CD4-positive, alpha-beta T cell treated with Interleukin-15 for 1 hour (primary cell): ENCODE results near the gene GRID1.

Experiments
- DNase-seq: peaks from one replicate; pipeline ENCODE4 v3.0.0-alpha.2; 2020

Gene GRID1

DNA sequence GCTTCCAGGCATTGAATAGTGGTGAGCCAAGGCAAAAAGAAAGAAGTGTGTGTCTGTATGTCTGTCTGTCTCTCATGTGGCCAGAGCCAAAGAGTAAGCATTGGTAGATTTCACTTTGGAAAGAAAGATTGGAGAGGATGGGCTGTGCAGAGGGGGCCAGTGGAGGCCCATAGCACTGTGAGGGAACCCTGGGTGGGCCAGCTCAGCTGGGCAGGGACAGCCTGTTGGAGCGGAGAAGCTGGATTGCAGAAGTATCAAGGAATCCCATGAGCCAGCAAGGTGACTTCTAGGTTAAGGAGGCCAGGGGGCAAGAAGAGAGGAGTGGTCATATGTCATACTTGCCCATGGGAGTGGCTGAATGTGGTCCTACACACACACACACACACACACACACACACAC is 1.5 kb upstream of the GRID1 start:
- peak; percentile 12 for DNase-seq

DNA sequence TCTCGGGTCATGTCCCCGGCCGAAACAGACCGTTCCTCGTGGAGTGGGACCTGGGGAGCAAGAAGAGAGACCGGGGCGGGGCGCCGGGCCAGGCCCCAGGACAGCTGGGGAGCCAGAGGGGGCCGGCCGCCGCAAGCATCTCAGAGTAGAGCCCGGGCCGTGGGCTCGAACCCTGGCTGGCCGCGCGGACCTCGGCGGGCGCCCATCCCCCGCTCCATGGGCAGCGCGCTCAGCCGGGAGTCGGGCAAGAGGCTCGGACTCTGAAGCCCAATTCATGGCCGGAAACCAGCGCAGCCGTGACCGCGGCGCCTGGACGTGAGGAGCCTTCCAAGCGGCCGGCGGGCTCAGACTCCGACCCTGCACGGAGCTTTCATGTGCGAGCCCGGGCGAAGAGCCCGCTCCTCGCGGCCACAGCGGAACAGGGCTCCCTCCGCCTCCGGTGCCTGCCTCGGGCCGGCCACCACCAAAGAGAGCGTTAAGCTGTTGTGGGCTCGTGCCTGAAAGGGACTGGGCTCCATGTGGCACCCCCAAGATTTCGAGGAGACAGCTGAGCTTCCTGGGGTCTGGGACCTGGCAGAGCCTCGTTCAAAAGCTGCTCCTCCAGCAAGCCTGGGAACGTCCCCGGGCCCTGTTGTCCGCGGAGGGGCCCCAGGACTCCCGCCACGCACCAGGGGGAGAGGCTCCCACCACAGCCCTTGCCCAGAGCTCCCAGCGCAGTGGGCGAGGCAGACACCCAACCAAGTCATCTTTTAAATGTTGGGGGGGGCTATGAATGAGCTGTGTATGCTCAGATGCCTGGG is 757 bp upstream of the GRID1 start:
- DNase-seq: peak; percentile 13

DNA sequence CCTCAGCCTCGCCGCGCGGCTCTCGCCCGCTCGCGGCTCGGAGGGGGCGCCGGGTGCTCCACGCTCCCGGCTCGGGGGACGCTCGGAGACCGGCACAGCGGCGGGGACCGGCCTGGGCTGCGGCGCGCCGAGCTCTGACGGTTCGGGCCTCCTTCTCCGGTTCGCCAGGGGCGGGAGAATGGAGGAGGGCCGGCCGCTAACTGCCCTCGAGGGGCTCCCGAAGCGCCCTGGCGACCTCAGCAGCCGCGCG is 232 bp upstream of the GRID1 start:
- DNase-seq: peak; percentile 15

DNA sequence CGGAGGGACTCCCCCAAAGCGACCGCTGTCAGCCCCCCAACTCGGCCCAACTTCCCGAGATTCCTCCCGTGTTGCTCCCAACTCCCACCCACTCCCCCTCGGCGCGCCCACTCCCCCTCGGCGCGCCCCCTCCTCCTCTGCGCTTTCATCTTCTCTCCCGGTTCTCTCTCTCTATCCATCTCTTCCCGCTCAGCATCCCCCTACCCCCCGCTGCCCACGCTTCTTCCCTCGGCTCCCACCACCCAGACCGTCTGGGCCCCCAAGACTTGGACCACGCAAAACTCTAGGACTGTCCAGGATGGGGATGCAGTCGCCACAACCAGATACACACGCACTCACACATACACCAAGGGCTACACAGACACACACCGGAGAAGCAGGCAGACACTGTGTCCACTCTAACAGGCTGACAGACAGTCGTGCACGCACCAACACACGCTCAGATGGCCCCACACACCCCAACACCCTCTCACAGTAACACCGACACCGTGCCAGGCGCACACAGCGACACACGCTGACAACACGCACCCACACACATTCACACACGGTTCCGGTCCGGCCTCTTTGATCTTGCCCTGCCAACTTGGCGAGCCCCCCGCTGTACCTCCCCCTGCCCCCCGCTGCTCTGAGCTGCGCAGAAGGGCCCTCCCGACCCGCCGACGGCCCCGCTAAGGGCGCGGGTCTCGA is 1.1 kb downstream of the GRID1 start:
- DNase-seq: peak; percentile 10

DNA sequence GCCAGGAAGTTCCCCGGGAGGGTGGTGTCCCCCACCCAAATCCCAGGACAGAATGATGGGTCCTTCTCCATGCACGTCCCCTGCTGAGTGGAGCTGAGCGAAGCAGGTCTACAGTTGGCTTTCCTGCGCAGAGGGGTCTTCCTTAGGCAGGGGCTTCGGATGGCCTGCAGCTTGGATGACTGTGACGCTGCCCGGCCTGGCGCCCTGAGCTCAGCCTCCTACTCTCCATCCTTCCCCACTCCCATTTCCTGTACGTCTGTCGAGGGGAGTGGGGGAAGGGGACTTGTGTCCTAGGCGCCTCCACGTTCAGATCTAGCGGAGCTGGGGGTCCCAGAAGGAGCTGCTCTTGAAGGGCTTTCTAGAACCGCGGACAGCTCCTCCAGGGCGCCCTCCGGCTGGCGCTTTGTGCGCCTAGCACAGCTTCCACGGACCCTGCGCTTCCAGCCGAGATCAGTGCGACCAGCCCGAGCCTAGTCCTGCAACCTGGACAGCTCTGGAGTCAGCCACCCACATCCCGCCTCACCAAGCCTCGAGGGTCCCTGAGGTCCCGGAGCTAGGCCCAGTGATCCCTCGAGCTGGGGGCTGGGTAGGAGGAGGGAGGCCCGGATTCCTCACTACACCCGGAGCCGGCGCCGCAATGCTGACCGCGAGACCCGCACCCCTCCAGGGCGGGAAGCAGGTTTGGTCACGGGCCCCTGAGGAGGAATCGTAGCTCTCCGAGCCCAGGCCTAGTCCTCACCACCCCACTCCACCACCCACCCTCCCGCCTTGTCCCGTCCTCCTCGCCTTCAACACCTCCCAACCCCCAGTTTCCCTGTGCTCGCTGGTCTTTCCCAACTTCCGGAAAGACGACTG is 1.9 kb downstream of the GRID1 start:
- no peak for DNase-seq

DNA sequence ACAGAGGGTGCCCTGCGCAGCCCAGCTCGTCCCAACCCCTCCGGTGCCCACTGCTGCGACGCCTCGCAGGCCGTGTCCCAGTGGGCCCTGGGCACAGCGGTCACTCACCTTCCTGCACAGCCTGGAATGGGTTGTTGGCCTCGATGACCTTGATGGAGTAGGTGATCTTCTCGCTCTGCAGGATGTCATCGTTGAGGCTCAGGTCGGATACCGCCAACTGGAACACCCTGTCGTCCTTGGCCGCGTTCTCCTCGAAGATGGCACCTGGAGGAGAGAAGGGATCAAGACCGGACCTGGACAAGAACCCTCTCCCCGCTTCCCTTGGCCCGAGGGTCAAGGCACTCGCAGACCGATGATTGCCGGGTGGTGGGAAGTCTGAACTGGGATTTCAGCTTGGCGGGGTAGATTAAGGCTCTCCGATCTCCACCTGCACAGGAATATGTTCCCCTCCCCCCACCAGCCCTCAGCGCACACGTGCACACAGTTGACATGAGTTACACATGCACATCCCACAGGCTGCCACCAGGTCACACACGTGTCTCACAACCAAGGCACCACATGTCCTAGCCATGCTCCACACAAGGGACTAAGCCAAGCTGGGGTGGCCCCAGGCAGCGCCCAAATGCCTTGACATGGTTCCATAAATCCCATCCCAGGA is 2.6 kb downstream of the GRID1 start:
- DNase-seq: no peak

DNA sequence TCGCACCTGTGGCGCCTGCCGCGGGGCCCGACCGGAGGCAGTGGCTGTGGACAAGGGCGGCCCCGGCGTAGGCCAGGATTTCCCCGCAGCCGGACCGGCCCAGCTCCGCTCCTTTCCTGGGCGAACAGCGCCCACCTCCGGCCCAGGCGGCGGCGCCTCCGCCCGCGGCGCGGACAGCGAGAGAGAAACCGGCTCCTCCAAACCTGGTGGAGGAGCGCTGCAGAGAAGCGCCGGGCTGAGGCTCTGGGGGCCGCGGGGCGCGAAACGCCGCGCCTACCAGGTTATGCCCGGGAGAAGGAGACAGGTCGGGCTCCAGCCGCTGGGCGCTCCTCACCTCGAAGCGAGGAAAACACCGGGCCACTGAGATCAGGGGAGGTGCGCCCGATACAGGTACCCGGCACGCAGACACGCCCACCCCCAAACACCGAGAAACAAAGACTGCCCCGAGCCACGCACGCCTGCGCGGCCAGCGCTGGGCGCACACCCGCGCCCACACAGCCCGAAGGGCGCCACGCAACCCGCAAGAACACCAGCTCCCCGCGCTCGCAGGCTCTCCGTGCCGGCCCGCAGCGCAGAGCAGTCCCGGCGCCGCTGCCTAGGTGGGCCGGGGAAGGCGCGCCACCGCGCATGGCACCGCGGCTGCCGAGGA is 3.3 kb downstream of the GRID1 start:
- no peak for DNase-seq

DNA sequence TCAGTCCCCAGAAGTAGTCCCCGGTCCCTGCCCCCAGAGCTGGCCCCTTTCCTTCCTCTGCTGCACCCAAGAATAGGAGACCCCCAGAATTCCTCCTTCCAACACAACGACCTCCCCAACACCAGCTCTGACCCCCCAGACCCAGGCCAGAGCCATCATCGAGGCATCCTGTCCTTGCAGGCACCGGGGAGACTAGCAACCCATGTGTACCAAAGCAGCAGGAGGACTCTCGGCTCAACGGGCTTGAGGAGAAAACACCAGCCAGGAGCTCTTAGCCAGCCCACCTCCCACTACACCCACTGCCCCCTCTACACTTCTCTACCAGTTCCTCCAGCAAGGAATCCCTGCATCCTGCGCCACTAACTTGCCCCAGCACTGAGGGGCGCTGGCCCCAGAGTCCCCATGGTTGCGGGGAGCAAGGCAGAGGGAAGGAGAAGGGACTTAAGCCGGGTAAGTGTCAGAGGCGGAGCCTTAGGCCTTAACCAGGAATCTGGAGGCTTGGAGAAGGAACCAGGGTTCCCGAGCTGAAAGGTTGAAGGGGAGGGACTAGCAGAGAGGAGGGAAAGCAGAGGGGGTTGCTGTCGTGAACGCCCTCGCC is 3.9 kb downstream of the GRID1 start:
- DNase-seq: no peak

DNA sequence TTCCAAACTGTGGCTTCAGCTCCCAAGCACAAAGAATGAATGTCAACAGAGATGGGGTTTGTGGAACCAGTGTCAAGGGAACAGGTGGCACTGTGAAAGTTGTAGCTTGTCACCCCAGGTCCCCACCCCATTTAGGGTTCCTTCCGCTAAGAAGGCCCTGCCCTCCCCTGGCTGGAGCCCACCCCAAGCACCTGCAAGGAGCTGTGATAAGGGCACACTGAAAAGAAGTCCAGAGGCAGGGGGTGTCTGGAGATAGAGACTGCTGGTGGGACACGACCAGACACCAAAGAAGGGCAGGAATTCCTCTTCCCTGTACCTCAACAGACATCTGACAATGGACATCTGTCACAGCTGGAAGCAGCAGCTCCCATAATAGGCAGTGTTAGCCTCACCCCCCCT is 4.5 kb downstream of the GRID1 start:
- DNase-seq: no peak

DNA sequence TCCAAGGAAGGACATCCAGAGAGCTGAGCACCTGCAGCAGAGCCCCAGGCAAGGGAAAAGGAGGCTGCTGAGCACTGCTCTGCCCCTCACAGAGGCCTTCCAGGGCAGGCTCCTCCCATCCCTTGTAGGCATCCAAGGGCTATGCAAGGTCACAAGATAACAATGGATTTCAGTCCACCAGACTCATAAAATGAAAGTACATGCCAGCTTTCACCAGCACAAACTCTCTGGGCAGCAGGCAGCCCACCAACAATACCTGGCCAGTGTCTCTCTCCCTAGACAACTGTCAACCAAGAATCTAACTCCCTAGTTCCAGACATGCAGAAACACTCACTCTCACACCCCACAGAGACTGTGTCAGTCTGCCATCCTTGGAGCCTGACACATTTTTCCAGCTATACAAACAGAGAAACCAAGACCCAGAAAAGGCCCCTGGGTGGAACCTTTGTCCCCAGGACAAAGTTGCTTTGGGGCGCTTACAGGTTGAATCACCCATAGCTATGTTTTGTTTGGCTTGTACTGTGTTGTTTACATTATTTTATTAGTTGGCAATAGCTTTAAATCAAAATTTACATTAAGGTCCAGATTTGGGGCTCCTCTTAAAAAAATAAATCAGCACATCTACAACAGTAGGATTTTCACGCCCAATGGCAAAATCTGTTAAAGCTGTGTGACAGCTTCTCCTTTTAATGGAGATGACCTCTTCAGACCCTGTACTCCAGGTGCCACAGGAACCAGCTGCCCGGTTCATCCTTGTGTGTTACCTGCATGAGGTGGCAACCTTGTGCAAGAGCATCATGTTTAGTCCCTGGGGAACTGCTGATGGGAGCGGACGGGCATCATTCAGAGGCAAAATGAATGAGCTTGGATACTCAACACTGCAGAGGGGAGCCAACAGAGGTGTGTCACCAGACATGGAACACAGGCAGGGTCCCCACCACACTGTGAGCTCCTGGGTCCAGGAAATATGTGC is 5.2 kb downstream of the GRID1 start:
- no peak for DNase-seq

DNA sequence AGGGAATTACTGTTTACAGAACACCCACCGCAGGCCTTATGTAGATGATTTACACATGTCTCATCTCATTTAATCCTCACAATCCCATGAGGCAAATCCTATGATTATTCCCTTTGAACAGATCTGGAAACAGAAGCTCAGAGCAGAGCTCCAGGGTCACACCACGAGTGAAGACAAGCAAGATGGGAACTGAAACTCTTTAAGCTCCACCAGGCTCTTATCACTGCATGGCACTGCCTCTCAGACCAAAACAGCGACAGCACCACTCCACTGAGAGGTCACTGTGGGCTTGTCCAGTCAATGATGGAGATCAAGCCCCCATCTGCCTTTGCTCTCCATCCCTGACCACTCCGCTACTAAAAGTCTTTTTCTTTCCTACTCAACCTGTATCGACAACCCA is 5.9 kb downstream of the GRID1 start:
- no peak for DNase-seq

DNA sequence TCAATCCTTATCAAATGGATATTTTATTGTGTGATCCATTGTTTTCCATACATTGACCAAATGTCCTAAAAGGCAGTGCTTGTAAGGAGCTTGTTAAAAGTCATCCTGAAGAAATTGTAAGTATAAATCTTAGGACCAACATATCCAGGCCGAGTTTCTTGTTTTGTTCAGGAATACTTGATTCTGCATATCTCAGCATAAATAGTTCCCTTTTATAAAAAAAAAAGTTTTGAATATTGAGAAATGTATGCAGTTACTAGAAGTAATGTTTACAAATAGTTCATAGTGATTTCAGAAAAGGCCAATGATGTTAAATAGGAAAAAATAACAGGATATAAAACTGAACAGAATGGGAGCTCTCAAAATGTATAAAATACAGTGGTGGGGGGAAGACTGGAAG is 6.6 kb downstream of the GRID1 start:
- no peak for DNase-seq

DNA sequence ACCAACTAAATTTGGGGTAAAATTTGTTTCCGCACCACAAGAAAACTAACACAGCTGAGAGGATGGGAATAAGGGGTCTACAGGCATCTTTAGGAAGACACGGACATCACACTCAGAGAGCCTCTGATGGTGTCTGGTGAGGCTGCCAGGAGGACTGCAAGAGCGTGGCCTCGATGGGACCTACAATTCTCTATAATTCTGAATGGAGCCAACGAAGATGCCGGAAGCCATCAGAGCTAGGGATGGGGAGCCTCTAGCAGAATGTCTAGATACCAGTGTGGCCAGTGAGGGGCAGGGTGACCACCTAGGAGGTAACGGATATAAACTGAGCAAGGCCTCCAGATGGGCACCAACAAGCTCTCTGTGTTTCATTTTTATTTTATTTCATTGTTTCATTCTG is 7.5 kb downstream of the GRID1 start:
- no peak for DNase-seq

DNA sequence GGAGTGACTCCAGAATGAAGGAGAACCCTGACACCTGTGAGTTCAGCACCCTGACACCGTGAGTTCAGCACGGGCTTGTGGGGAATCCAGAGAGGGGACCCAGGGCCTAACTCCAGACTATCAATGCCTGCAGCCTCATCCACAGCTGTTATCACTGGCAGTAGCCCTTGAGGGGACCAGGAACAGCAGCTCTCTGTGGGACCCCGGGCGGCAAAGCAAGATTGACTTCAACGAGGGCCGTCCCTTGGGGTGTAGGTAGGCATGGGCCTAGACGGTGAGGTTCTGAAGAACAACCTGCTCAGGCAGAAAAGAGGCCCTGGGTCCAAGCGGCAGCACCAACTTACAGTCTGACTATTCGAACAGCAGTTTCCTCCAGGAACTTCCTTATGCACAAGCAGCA is 8.9 kb downstream of the GRID1 start:
- no peak for DNase-seq

DNA sequence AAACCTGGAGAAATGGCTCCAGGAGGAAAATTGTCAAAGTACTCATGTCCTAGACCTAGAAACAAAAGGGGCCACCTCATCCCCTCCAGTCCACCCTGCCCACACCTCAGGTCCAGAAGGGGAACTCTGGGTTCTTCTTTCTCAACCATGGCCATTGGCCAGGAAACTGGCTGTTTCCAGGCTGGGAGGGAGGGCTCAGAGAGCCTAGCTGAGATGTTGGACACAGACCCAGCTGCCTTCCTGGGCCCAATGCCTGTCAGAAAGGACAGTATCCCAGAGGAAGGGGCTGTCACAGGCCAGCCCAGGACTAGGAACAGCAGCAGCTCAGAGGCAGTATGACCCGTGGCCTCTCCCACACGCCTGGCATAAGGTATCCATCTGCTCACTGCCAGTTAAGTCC is 9.6 kb downstream of the GRID1 start:
- DNase-seq: no peak

DNA sequence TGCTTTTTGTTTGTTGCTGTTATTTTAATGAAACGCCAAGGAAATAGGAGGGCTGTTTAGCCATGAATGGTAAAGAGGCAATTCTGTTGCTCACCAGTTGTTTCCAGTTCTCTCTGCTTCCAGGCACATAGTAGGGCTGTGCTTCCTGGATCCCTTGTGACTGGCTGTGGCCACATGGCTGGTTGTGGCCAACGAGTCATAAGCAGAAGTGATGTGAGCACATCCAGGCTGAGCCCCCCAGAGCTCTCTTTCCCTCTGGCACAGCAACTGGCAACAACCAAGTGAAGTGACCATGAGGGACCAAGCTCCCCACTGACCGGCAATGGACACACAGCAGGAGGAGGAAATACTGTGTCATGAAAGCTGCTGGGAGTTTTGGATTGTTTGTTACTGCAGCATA is 10.3 kb downstream of the GRID1 start:
- DNase-seq: peak; percentile 15

DNA sequence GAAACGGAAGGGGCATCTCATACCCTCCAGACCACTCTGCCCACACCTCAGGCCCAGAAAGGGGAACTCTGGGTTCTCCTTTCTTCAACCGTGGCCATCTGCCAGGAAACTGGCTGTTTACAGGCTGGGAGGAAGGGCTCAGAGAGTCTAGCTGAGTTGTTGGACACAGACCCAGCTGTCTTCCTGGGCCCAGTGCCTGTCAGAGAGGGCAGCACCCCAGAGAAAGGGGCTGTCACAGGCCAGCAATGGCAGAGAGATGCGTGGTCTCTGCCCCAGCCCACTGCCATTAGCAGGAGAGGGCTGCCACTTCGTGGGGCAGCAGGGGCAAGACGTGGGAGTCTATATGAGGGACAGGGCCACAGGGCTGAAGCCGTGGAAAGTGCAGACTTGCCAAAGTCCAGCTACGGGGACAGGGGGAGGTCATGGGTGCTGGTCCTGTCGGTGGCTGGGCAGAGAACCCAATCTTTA is 11.0 kb downstream of the GRID1 start:
- DNase-seq: peak; percentile 52

DNA sequence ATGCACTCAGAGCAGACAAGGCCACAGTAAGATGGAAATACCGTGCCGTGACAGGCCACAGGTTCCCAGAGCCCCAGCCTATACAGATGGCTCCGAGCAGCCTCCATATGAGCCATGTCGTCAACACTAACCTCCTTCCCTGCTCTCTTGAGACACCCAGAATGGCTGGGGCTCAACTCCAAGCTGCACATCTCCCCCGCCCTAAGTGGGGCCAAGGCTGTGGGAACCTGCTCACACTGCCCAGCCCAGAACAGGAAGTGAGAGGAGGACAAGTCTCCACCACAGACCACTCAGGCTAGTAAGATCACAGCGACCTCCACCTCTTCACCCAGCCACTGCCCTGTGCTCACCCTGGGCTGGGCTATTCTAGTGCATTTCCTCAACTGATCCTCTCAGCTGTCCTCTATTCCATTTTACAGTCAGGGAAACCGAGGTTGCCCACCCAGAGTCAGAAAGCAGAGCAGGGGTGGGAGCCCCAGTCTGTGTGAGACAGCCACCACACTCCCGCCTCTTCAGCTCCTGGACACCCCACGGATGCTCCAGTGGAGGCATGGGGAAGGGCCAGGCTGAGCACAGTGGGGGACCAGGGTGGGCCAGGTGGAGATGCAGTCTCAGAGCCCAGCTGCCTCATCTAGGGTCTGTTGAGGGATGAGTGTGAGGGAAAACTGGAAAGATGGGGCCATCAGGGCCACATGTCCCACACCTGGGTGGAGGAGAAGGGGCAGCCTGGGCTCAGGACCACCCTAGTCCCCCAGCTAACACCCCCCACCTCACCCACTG is 11.6 kb downstream of the GRID1 start:
- DNase-seq: peak; percentile 15

DNA sequence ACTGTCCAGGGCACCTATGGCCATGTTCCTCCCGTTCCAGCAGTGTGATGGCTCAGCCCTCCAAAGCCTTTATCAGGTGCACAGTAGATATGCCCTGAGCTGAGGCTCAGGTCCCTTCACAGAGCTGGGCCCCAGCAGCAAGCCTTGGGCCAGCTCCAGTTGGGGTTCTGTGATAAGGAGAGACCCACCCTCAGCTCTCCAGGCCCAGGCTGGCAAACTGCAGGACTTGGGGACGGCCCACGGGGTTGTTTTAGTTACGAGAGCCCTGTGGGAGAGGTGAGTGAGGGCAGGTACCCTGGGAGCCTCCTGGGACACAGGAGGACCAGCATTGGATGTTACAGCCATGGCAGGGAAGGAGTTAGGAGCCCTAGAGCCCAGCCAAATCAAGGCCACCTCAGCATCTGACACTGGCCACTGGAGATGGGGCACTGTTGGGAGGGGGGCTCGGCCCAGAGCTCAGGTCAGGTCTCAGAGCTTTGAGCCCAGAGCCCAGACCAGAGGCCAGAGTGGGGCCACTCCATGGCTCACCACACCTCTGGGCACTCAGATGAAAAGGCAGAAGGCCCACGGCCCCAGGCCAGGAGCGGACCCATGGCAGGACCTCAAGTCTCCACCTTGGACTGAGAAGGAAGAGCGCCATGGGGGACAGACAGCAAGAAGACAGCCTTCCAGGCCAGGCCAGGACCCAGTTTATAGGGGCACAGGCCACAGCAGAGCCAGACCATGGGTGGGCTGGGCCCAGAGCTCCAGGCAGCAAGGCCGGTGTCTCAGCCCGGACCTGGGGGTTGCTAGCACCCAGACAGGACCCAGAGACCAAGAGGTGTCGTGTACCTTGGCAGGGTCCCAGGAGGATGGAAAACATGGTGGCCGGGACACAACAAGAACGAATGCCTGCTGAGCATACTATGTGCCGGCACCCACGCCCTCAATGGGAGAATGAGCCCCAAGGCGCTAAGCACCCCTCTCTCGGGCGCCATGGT is 12.8 kb downstream of the GRID1 start:
- DNase-seq: no peak
